GM21381 (cell line): ENCODE measurements around the gene SETBP1.

Experiments used
- ATAC-seq: cut with Tn5 transposase; IDR thresholded peaks from one replicate; pipeline ENCODE4 v1.9.1; 2021; ENCODE audit warnings: mild to moderate bottlenecking, moderate library complexity; ENCODE audit not compliant: unreplicated experiment

SETBP1 gene

DNA sequence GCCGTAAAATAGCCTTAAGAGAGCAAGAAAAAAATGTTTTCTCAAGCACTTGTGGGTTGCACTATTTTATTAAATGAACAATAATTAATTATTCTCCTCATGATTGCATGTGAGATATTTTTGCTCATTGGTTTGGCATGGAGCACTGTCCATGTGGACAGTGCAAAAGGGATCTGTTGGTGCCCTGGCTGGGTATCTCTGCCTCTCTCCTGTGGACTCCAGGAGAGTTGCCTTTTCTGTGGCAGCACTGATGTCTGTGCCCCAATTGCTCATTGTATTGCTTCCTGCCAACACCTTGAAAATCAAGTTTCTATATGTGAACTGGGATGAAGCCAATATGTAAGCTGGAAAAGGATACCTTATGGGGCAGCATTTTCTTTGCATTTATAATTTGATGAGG is 131.7 kb downstream of the SETBP1 start:
- no peak for ATAC-seq

DNA sequence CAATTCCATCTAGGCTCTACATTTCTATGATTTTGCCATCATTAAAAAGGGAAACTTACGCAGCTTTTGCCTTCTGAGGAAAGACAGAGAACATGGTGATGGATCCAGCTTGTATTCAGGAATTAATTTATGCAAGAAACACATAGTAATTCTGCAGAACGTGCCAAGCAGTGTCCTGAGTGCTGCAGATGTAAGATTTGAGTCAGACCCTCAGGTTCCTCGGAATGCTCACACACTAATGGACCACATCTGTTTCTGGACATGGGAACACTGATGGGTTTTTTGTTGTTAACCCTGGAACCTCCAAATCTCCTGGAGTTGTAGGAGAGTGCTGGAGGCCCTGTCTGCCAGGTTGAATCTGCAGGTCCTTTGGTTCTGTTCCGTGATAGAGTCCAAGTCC is 132.9 kb downstream of the SETBP1 start:
- ATAC-seq, result no peak

DNA sequence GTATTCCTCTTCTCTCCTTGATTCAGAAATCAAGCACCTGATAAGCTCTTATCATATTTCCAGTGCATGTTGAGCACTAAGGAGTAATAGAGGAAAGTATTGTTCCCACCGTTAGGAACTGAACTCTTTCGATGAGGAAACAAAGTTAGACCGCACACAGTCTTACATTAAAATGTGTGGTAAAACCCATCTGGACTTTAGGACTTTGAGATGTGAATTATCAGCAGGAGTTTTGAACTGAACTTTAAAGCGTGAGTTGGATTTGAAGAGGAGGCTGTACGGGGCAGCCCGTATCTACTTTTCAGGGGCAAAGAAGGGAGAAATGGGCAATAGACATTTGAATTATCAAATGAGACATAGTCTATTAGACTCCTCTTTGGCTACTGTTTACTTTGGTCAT is 134.4 kb downstream of the SETBP1 start:
- ATAC-seq, result no peak

DNA sequence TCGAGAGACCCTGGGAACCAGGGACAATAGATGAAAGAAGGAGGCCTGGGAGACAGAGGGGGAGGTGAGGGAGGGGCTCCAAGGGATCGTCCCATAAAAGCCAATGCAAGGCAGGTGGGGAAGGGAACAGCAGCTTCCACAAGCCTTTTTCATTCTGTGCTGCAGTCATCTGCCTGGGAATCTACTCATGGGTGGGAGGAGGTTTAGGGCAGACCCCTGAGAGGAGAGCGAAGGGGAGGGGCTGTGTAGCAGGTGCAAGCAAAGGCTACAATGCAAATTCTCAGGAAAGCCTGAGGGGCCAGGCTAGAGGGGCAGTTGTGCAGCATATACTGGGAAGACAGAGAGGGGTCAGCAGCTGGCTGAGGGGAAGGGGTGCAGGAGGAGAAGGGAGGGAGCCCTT is 135.4 kb downstream of the SETBP1 start:
- no peak for ATAC-seq

DNA sequence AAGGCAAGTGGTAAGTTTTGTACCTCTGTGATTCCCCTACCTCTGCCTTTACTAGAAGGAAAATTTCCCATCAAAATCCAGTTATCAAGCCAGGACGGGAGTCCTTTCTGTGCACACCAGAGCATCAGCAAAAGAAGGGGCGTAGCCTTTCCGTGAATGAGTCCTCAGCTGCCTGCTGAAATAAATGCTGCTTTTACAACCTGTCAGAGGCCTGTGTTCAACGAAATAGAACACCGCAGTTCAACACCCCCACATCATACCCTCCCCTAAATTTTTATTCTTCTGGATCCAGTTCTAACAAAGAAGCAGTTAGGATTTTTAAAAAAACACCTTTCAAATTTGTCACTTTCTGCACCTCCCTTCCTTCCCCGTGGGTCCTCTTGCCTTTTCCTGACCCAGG is 135.8 kb downstream of the SETBP1 start:
- no peak for ATAC-seq

DNA sequence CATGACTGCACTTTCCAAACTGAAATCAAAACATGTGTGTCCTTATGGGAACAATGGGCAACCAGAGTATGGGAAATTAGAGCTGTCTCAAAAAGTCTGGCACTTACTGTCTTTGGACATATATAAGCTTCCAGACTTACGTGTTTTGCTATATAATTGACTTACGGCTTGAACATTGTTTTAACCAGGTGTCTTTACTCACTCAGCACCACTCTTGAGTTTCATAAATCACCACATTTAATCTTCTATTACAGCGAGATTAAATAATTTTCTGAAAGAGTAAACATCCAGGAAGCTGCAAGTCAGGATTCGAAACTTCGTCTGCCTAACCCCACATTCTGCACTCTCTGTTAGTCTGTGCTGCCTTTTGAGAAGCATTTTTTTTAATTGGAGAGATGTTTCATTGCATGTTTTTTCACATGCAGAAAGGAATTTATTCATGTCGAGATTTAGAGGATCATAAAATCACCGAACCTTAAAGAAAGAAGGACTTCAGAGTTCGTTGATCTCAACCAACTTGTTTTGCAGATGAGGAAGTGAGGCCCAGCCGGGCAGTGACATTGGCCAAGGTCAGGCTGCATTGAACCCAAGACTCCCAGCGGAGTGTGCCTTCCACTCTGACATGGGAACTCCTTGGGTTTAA is 137.3 kb downstream of the SETBP1 start:
- ATAC-seq, result no peak

DNA sequence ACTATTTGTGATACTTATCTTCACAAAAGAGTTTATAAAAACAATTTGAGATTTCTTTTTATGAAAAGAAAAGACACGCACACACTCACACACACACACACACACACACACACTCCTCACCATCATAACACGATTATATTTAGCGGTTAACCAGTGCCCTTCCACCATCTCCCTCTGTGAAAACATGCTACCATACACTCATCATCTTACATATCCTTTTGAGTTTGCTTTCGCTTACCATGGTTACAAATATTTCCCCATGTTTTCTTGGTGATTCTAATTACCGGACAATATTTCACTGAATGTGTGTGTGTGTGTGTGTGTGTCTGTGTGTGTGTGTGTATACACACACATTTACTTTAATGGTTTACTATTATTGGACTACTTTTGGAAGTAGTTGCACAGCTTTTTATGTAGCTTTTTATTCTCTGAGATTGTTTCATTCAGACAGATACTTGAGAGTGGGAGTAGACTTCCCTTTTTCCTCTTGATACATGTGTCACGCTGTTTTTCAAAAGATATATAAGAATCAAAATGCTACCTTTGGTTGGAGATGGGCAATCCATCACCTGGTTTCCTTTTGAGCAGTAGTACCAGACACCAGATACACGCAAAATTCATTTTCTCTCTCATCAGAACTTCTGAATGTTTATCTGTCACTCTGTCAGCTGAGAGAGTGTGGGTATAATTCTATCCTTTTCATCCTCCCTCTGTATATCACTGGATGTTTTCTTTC is 138.1 kb downstream of the SETBP1 start:
- no peak for ATAC-seq

DNA sequence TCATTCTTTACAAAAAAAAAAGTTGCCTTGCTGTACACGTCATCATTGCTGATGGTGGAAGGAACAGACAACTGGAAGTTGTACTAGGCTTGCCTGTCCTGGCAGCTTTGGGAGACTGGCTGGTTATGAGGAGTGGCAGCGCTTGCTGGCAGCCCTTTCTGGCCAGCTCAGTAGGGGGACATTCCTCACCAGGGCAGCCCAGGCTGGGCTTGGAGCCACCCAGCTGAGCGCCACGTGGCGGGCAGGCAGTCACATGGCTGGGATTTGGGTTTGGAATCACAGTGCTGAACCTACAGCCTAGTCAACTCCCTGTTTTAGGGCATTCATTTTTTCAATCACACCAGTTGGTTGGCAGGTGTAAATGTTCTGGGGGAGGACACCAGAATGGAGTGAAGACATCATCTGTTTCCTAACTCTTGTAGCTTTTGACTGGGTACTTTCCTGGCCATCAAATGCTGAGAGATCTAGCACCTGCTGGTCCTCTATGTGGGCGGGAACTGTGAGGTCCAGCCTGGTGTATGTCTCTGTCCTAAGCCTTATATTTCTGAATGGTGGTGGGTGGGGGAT is 139.3 kb downstream of the SETBP1 start:
- ATAC-seq, result no peak

DNA sequence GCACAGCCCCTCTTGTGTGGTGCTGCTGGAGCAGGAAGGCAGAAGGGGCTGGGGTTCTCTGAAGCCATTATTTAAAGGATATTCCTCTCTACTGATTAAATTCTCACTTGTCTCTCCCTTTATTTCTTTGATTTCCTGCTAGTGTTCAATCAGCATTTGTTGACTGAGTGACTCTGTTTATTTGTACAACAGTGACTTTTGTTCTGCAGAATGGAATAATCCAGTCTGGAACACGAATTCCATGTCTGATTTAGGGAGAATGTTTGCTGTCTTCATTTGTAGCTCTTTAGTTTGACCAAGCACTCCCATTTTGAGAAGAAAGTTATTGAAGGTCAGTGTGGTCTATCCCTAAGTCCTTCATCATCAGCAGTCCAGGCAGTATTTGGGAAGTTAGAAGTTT is 141.2 kb downstream of the SETBP1 start:
- ATAC-seq, result no peak

DNA sequence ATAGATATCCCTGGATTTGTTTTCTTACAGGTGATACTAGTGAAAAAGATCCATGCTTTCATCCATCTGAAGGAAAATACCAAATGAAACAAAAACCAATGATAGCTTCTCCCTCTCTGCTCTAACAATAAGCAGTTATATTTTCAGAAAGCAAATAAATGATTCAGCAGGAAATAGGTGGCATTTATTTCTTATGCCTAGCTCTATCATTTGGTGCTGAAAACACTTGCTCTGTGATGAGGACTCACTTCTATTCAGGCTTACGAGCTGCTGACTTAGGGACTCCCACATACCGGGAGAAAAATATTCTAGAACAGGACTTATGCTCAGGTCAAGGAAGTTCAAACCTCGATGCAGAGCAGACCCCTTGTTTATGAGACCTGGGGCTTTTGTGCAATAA is 142.6 kb downstream of the SETBP1 start:
- ATAC-seq, result no peak

DNA sequence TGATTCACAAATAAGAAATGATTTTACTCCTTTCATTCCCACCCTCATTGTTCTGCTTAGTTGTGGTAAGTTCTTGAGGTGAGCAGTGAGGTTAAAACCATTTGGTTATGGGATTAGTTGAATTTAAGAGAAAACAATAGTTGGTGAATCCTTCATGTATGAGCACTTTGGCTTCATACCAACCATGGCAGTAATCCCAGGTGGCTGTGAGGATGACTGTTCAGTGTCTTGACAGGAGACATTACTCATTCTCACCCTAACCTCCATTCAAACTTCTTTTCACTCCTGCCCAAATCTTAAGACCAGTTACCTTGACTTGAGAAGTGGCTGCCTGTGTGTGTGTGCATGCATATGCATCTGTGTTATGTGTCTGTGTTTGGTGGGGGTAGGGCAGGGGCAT is 143.1 kb downstream of the SETBP1 start:
- no peak for ATAC-seq

DNA sequence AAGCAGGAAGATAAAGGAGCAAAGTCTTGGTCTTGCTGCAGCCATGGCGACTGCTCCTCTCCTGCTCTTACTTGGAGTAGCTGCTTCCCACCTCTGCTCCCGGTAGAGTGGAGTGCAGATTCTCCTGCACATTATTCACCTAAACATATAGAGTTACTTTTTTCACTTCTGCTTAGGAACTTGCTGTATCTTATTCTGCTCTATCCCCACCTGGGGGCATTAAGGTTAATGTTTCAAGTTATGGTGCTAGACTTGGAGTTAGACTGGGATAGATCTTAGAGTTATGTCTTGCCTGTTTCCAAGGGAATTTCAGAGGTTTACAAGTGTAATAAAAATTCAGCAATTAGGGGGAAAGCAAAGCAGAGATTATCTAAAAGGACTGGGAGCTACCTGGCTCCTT is 144.2 kb downstream of the SETBP1 start:
- ATAC-seq, result no peak

DNA sequence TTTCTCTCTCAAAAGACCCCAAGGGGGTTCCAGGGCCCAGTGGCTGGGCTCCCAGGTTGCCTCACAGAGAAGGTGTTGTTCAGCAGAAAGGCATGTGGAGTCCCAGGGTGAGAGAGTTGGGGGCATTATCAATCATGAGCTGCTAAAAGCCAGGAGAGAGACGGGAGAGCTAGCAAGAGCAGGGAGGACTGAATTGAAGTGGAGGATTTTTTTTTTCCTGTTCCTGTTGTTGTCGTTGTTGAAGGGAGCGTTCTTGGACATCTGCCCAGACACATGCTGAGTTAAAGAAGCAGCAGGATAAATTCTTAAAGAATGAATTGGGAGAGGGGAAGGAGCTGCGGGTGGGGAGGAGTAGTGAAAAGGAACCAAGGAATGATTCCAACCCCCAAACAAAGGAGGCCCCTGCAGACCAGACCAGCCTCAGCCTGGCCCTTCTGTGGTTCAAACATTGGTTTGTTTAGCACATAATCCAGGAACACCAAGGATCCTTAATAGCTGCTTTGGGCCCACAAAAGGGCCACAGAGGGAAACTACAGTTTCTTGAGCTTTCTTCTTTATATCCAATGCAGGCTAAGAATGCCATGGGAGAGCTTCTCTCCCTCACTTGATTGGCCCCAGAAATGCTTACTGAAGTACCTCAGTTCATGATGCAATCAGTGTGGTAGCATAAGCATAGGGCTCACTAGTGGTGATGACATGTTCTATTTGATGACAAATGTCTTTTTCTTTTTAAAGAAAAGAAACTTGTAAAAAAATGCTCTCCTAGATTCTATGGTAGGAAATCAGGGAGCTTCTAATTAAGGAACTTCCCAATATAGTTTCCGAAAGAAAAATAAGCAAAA is 146.0 kb downstream of the SETBP1 start:
- ATAC-seq, result no peak

DNA sequence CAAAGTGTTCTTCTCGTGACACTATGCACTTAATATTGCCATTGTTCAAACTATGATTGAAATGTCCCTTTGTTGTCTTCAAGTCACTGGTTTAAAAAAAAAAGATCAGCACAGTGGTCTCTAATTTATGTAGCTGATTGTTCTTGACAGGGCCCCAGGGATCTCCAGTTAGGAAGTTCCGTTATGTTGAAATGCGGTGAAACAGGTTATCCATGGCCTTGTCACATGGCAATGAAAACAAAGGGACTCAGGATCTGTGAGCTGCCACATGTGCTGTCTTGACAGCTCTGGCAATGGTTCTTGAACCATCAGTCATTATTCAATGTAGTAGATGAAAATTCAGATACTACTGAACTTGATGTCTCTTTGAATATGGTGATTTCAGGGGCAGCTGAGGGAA is 147.4 kb downstream of the SETBP1 start:
- ATAC-seq, result no peak

DNA sequence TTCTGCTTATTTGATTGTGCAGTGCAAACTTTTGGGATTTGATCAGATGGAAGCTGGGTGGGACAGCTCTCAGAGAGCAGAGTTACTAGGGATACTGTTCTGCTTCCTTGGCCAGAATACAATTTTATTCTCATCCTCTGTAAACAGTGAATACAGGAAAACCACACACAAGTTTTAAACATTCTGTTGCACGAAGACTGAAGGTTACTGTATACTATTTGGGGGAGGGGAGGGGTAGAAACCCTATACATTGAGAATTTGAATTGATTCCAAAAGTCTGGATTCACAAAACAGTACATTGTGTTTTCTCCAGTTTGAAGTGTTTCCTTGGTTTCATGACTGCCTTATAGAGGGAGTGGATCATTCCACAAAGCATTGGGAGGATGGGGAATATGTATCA is 149.9 kb downstream of the SETBP1 start:
- no peak for ATAC-seq

DNA sequence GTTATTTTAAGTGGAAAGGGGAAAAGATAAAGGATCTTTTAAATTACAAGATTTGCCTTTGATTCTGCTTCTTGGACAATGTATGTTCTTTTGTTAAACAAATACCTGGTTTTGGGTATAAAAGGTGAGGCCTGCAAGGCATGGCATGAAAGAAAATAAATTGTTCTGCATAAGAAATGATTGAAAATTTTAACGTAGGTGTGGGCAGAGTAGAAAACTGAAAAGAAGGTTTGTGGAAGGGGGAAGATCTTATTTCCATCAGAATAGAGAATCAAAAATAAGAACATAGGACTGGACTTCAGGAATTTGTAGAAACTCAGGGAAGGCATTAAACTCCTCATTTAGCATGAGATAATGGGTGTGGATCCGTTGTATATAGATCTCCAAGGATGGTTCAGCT is 153.1 kb downstream of the SETBP1 start:
- ATAC-seq, result no peak

DNA sequence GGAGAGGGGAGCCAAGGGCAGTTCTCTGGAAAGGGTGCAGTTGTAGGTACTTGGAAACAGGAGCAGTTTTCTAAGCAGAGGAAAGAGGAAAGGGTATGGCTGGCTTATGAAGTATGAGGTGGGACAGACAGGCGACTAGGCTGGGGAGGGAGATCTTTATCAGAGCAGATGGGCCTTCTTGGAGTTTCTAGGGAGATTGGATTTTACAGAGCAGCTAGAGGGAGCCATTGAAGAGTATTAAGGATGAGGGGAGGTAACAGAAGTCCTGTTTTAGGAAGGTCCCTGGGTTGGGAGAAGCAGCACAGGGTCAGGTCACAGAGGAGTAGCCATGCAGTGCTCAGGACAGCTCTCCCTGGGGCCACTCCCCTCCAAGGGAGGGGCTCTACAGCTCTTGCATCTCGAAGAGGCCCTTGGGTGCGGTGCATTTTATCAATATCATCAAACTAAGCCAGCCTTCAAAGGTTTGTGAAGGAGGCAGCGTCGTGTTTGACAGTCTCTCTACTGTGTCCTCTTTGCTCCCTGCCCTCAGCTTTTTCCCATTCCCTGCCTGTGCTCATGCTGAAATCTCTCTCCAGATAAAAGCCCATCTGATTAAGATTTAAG is 154.3 kb downstream of the SETBP1 start:
- no peak for ATAC-seq

DNA sequence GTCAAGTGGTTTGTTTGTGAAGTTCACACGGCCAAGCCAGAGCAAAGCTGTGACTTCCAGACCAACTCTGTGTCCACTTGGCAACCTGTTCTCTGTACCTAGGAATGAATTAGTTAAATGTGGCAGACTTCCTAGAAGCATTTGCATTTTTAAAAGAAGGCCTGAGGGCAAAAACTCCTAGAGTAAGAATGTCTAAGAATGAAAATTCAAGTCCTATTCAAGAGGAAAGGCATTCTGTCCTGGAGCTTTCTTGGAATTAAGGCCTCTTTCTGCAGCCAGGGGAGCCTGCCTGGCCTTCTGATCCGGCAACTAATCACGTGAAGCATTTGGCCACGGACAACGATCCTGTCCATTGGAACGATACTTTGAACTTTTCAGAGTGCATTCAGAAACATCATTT is 155.0 kb downstream of the SETBP1 start:
- ATAC-seq, result no peak

DNA sequence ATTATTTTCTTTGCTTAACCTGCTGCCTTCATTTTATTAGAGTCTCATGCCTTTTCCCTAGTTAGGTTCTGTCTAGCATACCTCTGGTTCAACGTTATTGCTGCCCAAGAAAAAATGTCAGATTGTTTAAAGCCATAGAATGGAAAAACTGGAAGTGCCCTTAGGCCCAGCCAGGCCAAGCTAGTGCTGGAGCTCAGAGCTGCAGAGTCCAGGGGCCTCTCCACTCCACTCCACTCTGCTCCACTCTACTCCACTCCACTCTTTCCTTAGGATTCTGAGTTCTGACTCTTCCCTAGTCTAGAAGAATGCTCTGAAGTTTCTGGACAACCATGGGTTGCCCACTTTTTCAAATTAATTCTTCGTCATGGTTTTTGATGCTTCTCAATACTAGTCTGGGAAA is 155.6 kb downstream of the SETBP1 start:
- no peak for ATAC-seq

DNA sequence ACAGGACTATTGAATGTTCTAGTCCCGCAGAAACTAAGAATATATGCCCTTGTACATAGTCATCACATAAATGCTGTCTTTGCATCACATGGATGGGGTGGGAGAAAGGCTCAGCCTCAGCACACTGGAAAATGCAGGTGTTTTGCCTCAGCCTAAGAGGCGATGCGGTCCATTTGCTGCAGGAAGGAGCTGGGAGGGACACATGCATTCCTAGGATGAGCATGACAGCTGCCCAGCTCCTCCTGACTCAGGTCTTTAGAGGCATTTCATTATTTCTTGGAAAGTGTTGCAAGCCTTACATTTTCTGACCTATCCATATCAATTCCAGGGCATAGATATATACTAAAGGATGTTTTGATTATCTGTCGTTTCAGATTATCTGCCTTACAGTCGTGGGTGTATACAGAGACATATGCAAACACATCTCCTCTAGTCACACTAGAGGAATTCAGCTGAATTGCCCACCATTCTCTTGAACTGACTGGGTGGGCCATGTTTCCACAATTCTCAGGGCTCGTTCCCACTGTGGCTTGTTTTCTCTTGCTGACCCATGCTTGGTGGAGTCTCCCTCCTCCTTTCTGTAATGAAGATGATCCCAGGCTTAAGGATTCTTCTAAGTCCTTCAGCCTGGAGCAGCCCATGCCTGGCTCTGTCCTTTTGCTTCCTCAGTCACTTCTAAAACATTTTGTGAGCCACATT is 156.9 kb downstream of the SETBP1 start:
- ATAC-seq, result no peak
